COLO829 (cell line): ENCODE data around the gene CPLX3.

Experiments used
- DNase-seq: peaks from one replicate; pipeline ENCODE4 v3.0.0; 2012; ENCODE audit warnings: low spot score

CPLX3 gene

GRCh38 chr15:74802290-74802689 lies 24.1 kb upstream of the CPLX3 start:
- no peak for DNase-seq

- DNase-seq: no peak
Observed at GRCh38 chr15:74802862-74803447, 23.5 kb upstream of the CPLX3 start.

- no peak for DNase-seq
Observed at GRCh38 chr15:74804935-74805334, 21.5 kb upstream of the CPLX3 start.

- no peak for DNase-seq
Observed at GRCh38 chr15:74807282-74807681, 19.1 kb upstream of the CPLX3 start.

- no peak for DNase-seq
Observed at GRCh38 chr15:74808078-74808839, 18.2 kb upstream of the CPLX3 start.

GRCh38 chr15:74808840-74809229 lies 17.6 kb upstream of the CPLX3 start:
- no peak for DNase-seq

GRCh38 chr15:74809242-74809641 lies 17.2 kb upstream of the CPLX3 start:
- no peak for DNase-seq

- no peak for DNase-seq
Observed at GRCh38 chr15:74809956-74810355, 16.5 kb upstream of the CPLX3 start.

- no peak for DNase-seq
Observed at GRCh38 chr15:74812533-74812932, 13.9 kb upstream of the CPLX3 start, which contains the start of gene LMAN1L. Gene LMAN1L (plus strand): TSS chr15:74812835. CDS start chr15:74812855, 20 bp downstream.

- DNase-seq: no peak
Observed at GRCh38 chr15:74815121-74815934, 11.1 kb upstream of the CPLX3 start.

GRCh38 chr15:74815961-74816360 lies 10.5 kb upstream of the CPLX3 start:
- no peak for DNase-seq

- no peak for DNase-seq
Observed at GRCh38 chr15:74816624-74817369, 9.6 kb upstream of the CPLX3 start.

- DNase-seq: no peak
Observed at GRCh38 chr15:74817370-74817737, 9.1 kb upstream of the CPLX3 start.

- DNase-seq: no peak
Observed at GRCh38 chr15:74820056-74820455, 6.4 kb upstream of the CPLX3 start.

- no peak for DNase-seq
Observed at GRCh38 chr15:74821091-74821789, 5.2 kb upstream of the CPLX3 start.

GRCh38 chr15:74821790-74822158 lies 4.7 kb upstream of the CPLX3 start:
- DNase-seq: no peak

GRCh38 chr15:74822233-74822632 lies 4.2 kb upstream of the CPLX3 start:
- no peak for DNase-seq

GRCh38 chr15:74823324-74823723 lies 3.1 kb upstream of the CPLX3 start:
- no peak for DNase-seq

GRCh38 chr15:74824976-74825375 lies 1.5 kb upstream of the CPLX3 start:
- DNase-seq: no peak

GRCh38 chr15:74825866-74826265 lies 561 bp upstream of the CPLX3 start:
- DNase-seq: no peak

- DNase-seq: no peak
Observed at GRCh38 chr15:74826921-74827320, 494 bp downstream of the CPLX3 start.

- DNase-seq: no peak
Observed at GRCh38 chr15:74827614-74828013, 1.2 kb downstream of the CPLX3 start.
